Loucy (cell line): ENCODE results near the gene SENP7.

Experiments used
- H2AFZ ChIP-seq: fragments of 200-600 bp; sonication (generic); 2 replicates; pipeline ENCODE4 v1.6.0; 2016; ENCODE audit warnings: antibody characterized with exemption, mild to moderate bottlenecking, low read length, moderate library complexity
- H3F3A ChIP-seq: fragments of 200-600 bp; 2 replicates; pipeline ENCODE4 v1.6.0; 2016; ENCODE audit warnings: antibody characterized with exemption, low read depth, mild to moderate bottlenecking
- H3K27me3 ChIP-seq: fragments of 200-600 bp; sonication (generic); 2 replicates; pipeline ENCODE4 v1.6.1; 2014; ENCODE audit warnings: low read length, mild to moderate bottlenecking; ENCODE audit not compliant: insufficient read depth, poor library complexity, severe bottlenecking
- H3K36me3 ChIP-seq: fragments of 200-600 bp; sonication (generic); 2 replicates; pipeline ENCODE4 v1.6.1; 2016; ENCODE audit warnings: low read length; ENCODE audit not compliant: insufficient read depth
- H3K4me1 ChIP-seq: fragments of 200-600 bp; sonication (generic); 2 replicates; pipeline ENCODE4 v1.5.1; 2014; ENCODE audit warnings: low read length, mild to moderate bottlenecking; ENCODE audit not compliant: insufficient read depth, poor library complexity, severe bottlenecking
- H3K4me2 ChIP-seq: fragments of 200-600 bp; sonication (generic); 2 replicates; pipeline ENCODE4 v1.6.0; 2014; ENCODE audit warnings: antibody characterized with exemption, low read length, low read depth, mild to moderate bottlenecking; ENCODE audit not compliant: poor library complexity, severe bottlenecking
- H3K4me3 ChIP-seq: fragments of 200-600 bp; sonication (generic); 2 replicates; pipeline ENCODE4 v1.5.1; 2014; ENCODE audit warnings: low read length, mild to moderate bottlenecking, mixed read lengths; ENCODE audit not compliant: poor library complexity, severe bottlenecking
- H3K79me2 ChIP-seq: fragments of 200-600 bp; sonication (generic); 2 replicates; pipeline ENCODE4 v1.6.1; 2014; ENCODE audit warnings: low read length; ENCODE audit not compliant: insufficient read depth
- H3K9ac ChIP-seq: fragments of 200-600 bp; sonication (generic); 2 replicates; pipeline ENCODE4 v1.6.0; 2014; ENCODE audit warnings: mild to moderate bottlenecking, low read depth, low read length, moderate library complexity; ENCODE audit not compliant: poor library complexity, severe bottlenecking
- H3K9me2 ChIP-seq: fragments of 200-600 bp; sonication (generic); replicated peaks from 2 replicates; pipeline ENCODE4 v1.6.1; 2016; ENCODE audit warnings: low read depth, low read length, mixed read lengths
- H3K9me3 ChIP-seq: fragments of 200-600 bp; sonication (generic); 2 replicates; pipeline ENCODE4 v1.6.1; 2014; ENCODE audit warnings: mild to moderate bottlenecking, antibody characterized with exemption, low read length, low read depth; ENCODE audit not compliant: insufficient read depth
- H4K20me1 ChIP-seq: fragments of 200-600 bp; sonication (generic); 2 replicates; pipeline ENCODE4 v1.6.0; 2014; ENCODE audit warnings: antibody characterized with exemption, low read length, mild to moderate bottlenecking; ENCODE audit not compliant: insufficient read depth, poor library complexity, severe bottlenecking
- EZH2phosphoT487 ChIP-seq: fragments of 200-600 bp; IDR thresholded peaks from 2 replicates; pipeline ENCODE4 v1.6.1; 2018; ENCODE audit warnings: antibody characterized with exemption, mild to moderate bottlenecking, moderate library complexity, borderline replicate concordance
- TF ChIP-seq, protein P1 (sequence below): fragments of 200-600 bp; sonication (generic); conservative IDR thresholded peaks from 2 replicates; pipeline ENCODE4 v1.5.1; 2014; ENCODE audit warnings: mild to moderate bottlenecking, antibody characterized with exemption, low read length

SENP7 gene

DNA sequence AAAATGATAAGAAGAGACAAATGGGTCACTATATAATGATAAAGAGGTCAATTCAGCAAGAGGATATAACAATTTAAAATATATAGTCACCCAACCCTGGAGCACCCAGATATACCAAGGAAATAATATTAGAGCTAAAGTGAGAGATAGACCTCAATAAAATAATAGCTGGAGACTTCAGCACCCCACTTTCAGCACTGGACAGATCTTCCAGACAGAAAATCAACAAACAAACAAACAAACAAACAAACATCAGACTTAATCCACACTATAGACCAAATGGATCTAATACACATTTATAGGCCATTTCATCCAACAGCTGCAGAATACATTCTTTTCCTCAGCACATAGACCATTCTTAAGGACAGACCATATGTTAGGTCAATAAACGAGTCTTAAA lies 79.4 kb downstream of the SENP7 start:
- H3K9me3 ChIP-seq, result peaks cover 7% of the 10 kb centered on the region
- no peak for TF ChIP-seq EZH2phosphoT487
- TF ChIP-seq, protein P1, sequence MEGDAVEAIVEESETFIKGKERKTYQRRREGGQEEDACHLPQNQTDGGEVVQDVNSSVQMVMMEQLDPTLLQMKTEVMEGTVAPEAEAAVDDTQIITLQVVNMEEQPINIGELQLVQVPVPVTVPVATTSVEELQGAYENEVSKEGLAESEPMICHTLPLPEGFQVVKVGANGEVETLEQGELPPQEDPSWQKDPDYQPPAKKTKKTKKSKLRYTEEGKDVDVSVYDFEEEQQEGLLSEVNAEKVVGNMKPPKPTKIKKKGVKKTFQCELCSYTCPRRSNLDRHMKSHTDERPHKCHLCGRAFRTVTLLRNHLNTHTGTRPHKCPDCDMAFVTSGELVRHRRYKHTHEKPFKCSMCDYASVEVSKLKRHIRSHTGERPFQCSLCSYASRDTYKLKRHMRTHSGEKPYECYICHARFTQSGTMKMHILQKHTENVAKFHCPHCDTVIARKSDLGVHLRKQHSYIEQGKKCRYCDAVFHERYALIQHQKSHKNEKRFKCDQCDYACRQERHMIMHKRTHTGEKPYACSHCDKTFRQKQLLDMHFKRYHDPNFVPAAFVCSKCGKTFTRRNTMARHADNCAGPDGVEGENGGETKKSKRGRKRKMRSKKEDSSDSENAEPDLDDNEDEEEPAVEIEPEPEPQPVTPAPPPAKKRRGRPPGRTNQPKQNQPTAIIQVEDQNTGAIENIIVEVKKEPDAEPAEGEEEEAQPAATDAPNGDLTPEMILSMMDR, result no peak
- no peak overlapping the region for H3K4me2 ChIP-seq
- H3K4me1 ChIP-seq, result no peaks in the 10 kb centered on the region
- H3K9me2 ChIP-seq, result no peaks in the 10 kb centered on the region
- no peaks in the 10 kb centered on the region for H3K36me3 ChIP-seq
- H4K20me1 ChIP-seq, result peaks cover 8% of the 10 kb centered on the region
- no peaks in the 10 kb centered on the region for H3F3A ChIP-seq
- H3K4me3 ChIP-seq, result no peak overlapping the region
- H3K27me3 ChIP-seq, result no peaks in the 10 kb centered on the region
- H3K79me2 ChIP-seq, result peaks cover 49% of the 10 kb centered on the region
- H3K9ac ChIP-seq, result no peak overlapping the region
- H2AFZ ChIP-seq, result no peak overlapping the region

DNA sequence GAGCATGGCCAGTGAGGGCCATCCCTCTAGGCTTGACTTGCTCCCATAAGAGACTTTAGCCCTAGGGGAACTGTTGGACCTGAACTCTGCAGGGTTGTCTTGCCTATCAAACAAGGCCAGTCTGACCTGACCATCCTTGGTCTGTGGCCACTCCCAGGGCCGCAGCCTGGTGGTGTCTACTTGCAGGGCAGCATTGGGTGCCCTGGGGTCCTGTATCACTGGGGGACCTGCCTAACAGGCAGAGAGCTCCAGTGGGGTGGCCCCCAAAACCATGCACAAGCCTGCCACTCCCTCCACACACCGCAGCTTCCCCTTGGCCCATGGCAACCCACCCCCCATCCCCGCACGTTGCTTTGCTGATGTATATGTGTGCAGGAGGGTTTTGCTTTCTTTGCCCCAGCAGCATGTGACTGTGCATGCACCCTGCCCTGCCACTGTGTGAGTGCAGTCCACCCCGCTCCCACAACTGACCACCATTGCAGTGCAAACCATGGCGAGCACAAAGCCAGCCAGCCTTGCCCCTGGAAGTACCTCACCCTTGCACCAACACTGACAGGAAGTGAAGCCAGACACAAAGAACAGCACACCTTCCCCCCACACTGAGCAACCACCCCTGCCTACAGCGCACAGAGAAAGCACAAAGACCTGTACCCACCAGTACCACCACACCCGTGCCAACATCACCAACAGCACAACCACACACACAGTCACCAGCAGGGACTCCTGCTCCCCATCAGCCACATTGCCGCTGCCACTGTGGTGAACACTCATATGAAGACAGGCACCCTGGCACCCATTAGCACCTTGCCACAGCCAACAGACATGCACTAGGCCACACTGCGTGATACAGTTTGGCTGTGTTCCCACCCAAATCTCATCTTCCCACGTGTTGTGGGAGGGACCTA lies 88.8 kb downstream of the SENP7 start:
- Histone ChIP-seq H3K9ac (no peak overlapping the region), H3K27me3 (no peaks in the 10 kb centered on the region), H3K36me3 (no peaks in the 10 kb centered on the region), H3F3A (no peaks in the 10 kb centered on the region), H3K9me2 (no peaks in the 10 kb centered on the region), H3K4me2 (no peak overlapping the region), H3K79me2 (peaks cover 43% of the 10 kb centered on the region), H3K4me1 (no peaks in the 10 kb centered on the region), H3K9me3 (no peaks in the 10 kb centered on the region), H4K20me1 (no peaks in the 10 kb centered on the region), H2AFZ (no peak overlapping the region), H3K4me3 (no peak overlapping the region)
- TF ChIP-seq, protein P1, result no peak
- no peak for TF ChIP-seq EZH2phosphoT487

DNA sequence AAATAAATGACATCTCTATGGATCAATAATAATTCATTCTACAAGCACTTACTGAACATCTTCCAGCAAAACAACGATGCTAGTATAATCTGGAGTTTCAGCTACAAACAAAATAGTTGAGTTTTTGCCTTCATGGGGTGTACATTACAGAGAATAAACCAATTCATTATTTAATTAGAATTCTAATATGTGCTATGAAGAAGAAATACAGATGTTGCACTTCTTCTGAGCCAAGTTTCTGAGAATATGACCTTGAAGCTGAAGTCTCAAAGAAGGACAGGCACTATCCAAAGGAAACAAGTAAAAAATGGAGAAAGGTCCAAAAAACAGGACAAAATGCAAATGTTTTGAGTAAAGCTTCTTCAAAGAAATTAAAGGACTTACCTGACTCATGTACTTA lies 94.2 kb downstream of the SENP7 start:
- Histone ChIP-seq H3K4me3 (no peak overlapping the region), H3K9me2 (no peaks in the 10 kb centered on the region), H3F3A (no peaks in the 10 kb centered on the region), H3K36me3 (peaks cover 5% of the 10 kb centered on the region; the same call in 1 of the 2 replicates), H3K9ac (no peak overlapping the region), H3K27me3 (no peaks in the 10 kb centered on the region), H3K79me2 (peaks cover 19% of the 10 kb centered on the region), H3K9me3 (no peaks in the 10 kb centered on the region), H4K20me1 (no peaks in the 10 kb centered on the region), H3K4me2 (no peak overlapping the region), H3K4me1 (no peaks in the 10 kb centered on the region), H2AFZ (no peak overlapping the region)
- TF ChIP-seq EZH2phosphoT487, result no peak
- TF ChIP-seq, protein P1, result no peak
